Keratinocyte (primary cell): ENCODE measurements around the gene SFMBT1.

Experiments used
- EZH2 ChIP-seq: IDR thresholded peaks from one replicate; pipeline ENCODE4 v1.6.1; 2012; ENCODE audit warnings: inconsistent platforms, mild to moderate bottlenecking, low read length, moderate library complexity
- TF ChIP-seq, protein P1 (sequence below), 3 experiments: IDR thresholded peaks in 1 of 3; conservative IDR thresholded peaks in 1 of 3; optimal IDR thresholded peaks in 1 of 3; 2 replicates in 2 of 3; 3 replicates in 1 of 3; pipeline versions ENCODE3 to v1.5.1; 2011; ENCODE audit warnings: low read length in 3 of 3, mild to moderate bottlenecking in 3 of 3, moderate library complexity in 2 of 3, control low read depth in 1 of 3, inconsistent platforms in 1 of 3; ENCODE audit not compliant: insufficient read depth in 2 of 3; ENCODE audit errors: extremely low read depth in 1 of 3

DNA sequence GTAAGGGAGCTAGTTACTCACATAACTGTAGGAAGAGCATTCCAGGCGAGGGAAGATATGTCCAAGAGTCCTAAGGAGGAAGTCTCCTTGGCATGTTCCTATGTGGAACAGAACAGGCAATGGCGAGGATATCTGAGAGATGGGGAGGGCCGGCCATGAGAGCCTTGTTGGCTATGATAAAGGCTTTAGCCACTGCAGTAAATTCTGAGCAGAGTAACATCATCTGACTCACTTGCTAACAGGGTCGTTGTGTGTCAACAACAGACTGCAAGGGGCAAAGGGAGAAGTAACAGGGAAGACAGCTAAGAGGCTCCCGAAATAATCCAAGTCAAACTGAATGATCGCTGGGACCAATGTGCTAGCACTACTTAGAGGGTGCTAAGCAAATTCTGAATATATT lies 21.6 kb downstream of the SFMBT1 start:
- TF ChIP-seq, protein P1, sequence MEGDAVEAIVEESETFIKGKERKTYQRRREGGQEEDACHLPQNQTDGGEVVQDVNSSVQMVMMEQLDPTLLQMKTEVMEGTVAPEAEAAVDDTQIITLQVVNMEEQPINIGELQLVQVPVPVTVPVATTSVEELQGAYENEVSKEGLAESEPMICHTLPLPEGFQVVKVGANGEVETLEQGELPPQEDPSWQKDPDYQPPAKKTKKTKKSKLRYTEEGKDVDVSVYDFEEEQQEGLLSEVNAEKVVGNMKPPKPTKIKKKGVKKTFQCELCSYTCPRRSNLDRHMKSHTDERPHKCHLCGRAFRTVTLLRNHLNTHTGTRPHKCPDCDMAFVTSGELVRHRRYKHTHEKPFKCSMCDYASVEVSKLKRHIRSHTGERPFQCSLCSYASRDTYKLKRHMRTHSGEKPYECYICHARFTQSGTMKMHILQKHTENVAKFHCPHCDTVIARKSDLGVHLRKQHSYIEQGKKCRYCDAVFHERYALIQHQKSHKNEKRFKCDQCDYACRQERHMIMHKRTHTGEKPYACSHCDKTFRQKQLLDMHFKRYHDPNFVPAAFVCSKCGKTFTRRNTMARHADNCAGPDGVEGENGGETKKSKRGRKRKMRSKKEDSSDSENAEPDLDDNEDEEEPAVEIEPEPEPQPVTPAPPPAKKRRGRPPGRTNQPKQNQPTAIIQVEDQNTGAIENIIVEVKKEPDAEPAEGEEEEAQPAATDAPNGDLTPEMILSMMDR (optimal IDR thresholded peaks at IDR 0.05 in 1 of 3, IDR thresholded peaks at IDR 0.05 in 1 of 3, conservative IDR thresholded peaks at IDR 0.05 in 1 of 3; ENCODE audit: extremely low read depth in 1 of 3, insufficient read depth in 2 of 3, low read length in 3 of 3) = no peak
- TF ChIP-seq EZH2 = no peak
